Liver (tissue), 9 donors: ENCODE measurements around the gene EIF4E3. TPM values are rescaled to one million over a fixed set of nuclear protein-coding genes. Genes with fewer than 3 reads are reported as not detected.

Experiments used
- DNase-seq: peaks from one replicate; pipeline ENCODE4 v3.0.0-alpha.2; 2017; ENCODE audit warnings: low spot score
- H3K27ac ChIP-seq, 2 donors: one replicate each; pipeline ENCODE4 v1.7.0; 2013; ENCODE audit warnings: inconsistent platforms in 2 of 2, low read length in 2 of 2, control low read depth in 1 of 2, low read depth in 1 of 2, mild to moderate bottlenecking in 1 of 2
- H3K27me3 ChIP-seq, 4 donors: one replicate each; pipeline versions ENCODE4 v1.6.1 to v1.7.0; 2013; ENCODE audit warnings: low read length in 3 of 4, inconsistent platforms in 1 of 4, mild to moderate bottlenecking in 1 of 4, moderate library complexity in 1 of 4; ENCODE audit not compliant: control insufficient read depth in 4 of 4, insufficient read depth in 4 of 4
- H3K36me3 ChIP-seq, 4 donors: one replicate each; pipeline versions ENCODE4 v1.6.1 to v1.7.0; 2013; ENCODE audit warnings: low read length in 3 of 4, mild to moderate bottlenecking in 3 of 4, low read depth in 1 of 4, moderate library complexity in 1 of 4; ENCODE audit not compliant: control insufficient read depth in 4 of 4, insufficient read depth in 3 of 4
- H3K4me1 ChIP-seq, 4 donors: one replicate each; pipeline versions ENCODE4 v1.6.1 to v1.7.0; 2013; ENCODE audit warnings: low read length in 3 of 4, mild to moderate bottlenecking in 3 of 4, moderate library complexity in 1 of 4; ENCODE audit not compliant: control insufficient read depth in 4 of 4, insufficient read depth in 4 of 4
- H3K4me3 ChIP-seq, 3 donors: one replicate each; pipeline versions ENCODE4 v1.6.1 to v1.7.0; 2013; ENCODE audit warnings: low read length in 3 of 3, control low read depth in 1 of 3, low read depth in 1 of 3, mild to moderate bottlenecking in 1 of 3
- H3K9ac ChIP-seq, 2 donors: one replicate each; pipeline ENCODE4 v1.7.0; 2013; ENCODE audit warnings: low read length in 2 of 2, mild to moderate bottlenecking in 2 of 2, moderate library complexity in 2 of 2, control low read depth in 1 of 2, low read depth in 1 of 2
- H3K9me3 ChIP-seq, 4 donors: one replicate each; pipeline versions ENCODE4 v1.6.1 to v1.7.0; 2013; ENCODE audit warnings: low read length in 3 of 4; ENCODE audit not compliant: control insufficient read depth in 4 of 4
- CTCF ChIP-seq: fragments of 150-350 bp; IDR thresholded peaks from 2 replicates; pipeline ENCODE4 v1.5.1; 2017; ENCODE audit warnings: improper control_type of control experiment, low read depth, low read length; ENCODE audit not compliant: missing input control
- EGR1 ChIP-seq, 2 donors: IDR thresholded peaks; 2 replicates each; pipeline ENCODE4 v1.6.1; 2016 to 2018; ENCODE audit warnings: antibody characterized with exemption in 2 of 2, low read depth in 2 of 2
- FOXA2 ChIP-seq: IDR thresholded peaks from 2 replicates; pipeline ENCODE4 v1.6.1; 2016; ENCODE audit warnings: antibody characterized with exemption
- GABPA ChIP-seq, 2 donors: IDR thresholded peaks in 1 of 2; conservative IDR thresholded peaks in 1 of 2; 2 replicates each; pipeline ENCODE4 v1.6.1; 2016; ENCODE audit warnings: antibody characterized with exemption in 2 of 2, mild to moderate bottlenecking in 1 of 2, moderate library complexity in 1 of 2
- HNF4A ChIP-seq, 2 donors: conservative IDR thresholded peaks; 2 replicates each; pipeline ENCODE4 v1.6.1; 2016; ENCODE audit warnings: antibody characterized with exemption in 2 of 2, mild to moderate bottlenecking in 2 of 2
- HNF4G ChIP-seq: IDR thresholded peaks from 2 replicates; pipeline ENCODE4 v1.6.1; 2016; ENCODE audit warnings: antibody characterized with exemption
- JUND ChIP-seq, 2 donors: IDR thresholded peaks; 2 replicates each; pipeline ENCODE4 v1.6.1; 2016; ENCODE audit warnings: antibody characterized with exemption in 2 of 2
- MAX ChIP-seq: IDR thresholded peaks from 2 replicates; pipeline ENCODE4 v1.6.1; 2016; ENCODE audit warnings: antibody characterized with exemption
- RAD21 ChIP-seq, 2 donors: IDR thresholded peaks; 2 replicates each; pipeline ENCODE4 v1.6.1; 2016; ENCODE audit warnings: antibody characterized with exemption in 2 of 2, mild to moderate bottlenecking in 2 of 2
- REST ChIP-seq: IDR thresholded peaks from 2 replicates; pipeline ENCODE4 v1.6.1; 2016; ENCODE audit warnings: antibody characterized with exemption, mild to moderate bottlenecking
- TAF1 ChIP-seq: conservative IDR thresholded peaks from 2 replicates; pipeline ENCODE4 v1.6.1; 2016; ENCODE audit warnings: antibody characterized with exemption, mild to moderate bottlenecking
- YY1 ChIP-seq: IDR thresholded peaks from 2 replicates; pipeline ENCODE4 v1.6.1; 2016; ENCODE audit warnings: antibody characterized with exemption, mild to moderate bottlenecking
- ZBTB33 ChIP-seq: IDR thresholded peaks from 2 replicates; pipeline ENCODE4 v1.6.1; 2016; ENCODE audit warnings: antibody characterized with exemption
- WGBS: extraction: QIAGEN DNeasy Blood & Tissue Kit; methylation state at CpG from one replicate; pipeline ENCODE4 v1.1.7; 2013; 5-methylcytosine and 5-hydroxymethylcytosine counted together
- polyA plus RNA-seq, 2 donors: library from polyadenylated mRNA; stranded (reverse) in 1 of 2; unstranded in 1 of 2; fragments of 200-250 nt in 1 of 2; fragments of >200 nt in 1 of 2; fragmentation: Nextera tagmentation in 1 of 2; extraction: Ambion mirVana in 1 of 2; gene quantifications; one replicate each; pipeline versions ENCODE4 v1.2.1 to v1.2.3, GENCODE V29; 2013 to 2015
- total RNA-seq, 2 donors: library from RNA; depleted of rRNA; stranded (reverse); fragments of >200 nt; gene quantifications; one replicate each; pipeline ENCODE4 v1.2.3, GENCODE V29; 2014
- TF ChIP-seq, protein P1 (sequence below): IDR thresholded peaks from 2 replicates; pipeline ENCODE4 v1.6.1; 2016; ENCODE audit warnings: antibody characterized with exemption
- donor health status: healthy.
- donor health status: healthy.
- donor health status: healthy.
- donor health status: healthy.
- donor health status: healthy.

The EIF4E3 gene
- total and polyA plus RNA-seq, 4 donors = 1.1 to 4.0 (median 2.6) TPM

- H3K9ac ChIP-seq = no peak overlapping the region
- no peaks in the 10 kb centered on the region for H3K36me3 ChIP-seq
- peaks cover 0 to 8% (median 4%) of the 10 kb centered on the region in 4 donors for H3K4me1 ChIP-seq
- no peak overlapping the region for H3K27ac ChIP-seq
- no peak overlapping the region for H3K4me3 ChIP-seq
- WGBS = 90% methylated on average over 5 of the region's 5 CpGs
- H3K27me3 ChIP-seq = no peaks in the 10 kb centered on the region
- no peaks in the 10 kb centered on the region for H3K9me3 ChIP-seq
- no peak for TF ChIP-seq YY1
- no peak for TF ChIP-seq GABPA (IDR thresholded peaks at IDR 0.05 in 1 of 2, conservative IDR thresholded peaks at IDR 0.05 in 1 of 2)
- TF ChIP-seq MAX = no peak
- TF ChIP-seq, protein P1, sequence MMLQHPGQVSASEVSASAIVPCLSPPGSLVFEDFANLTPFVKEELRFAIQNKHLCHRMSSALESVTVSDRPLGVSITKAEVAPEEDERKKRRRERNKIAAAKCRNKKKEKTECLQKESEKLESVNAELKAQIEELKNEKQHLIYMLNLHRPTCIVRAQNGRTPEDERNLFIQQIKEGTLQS = no peak
- no peak for TF ChIP-seq EGR1 (IDR thresholded peaks at IDR 0.05; ENCODE audit: low read depth in 2 of 2)
- no peak for TF ChIP-seq ZBTB33
- TF ChIP-seq HNF4G = no peak
- no peak for TF ChIP-seq RAD21 (IDR thresholded peaks at IDR 0.05)
- DNase-seq = no peak
Measured at GRCh38 chr3:71650372-71650771, 74.8 kb downstream of the EIF4E3 start.

GRCh38 chr3:71649757-71650156 lies 75.4 kb downstream of the EIF4E3 start:
- Histone ChIP-seq H3K27ac (no peak overlapping the region), H3K4me1 (peaks cover 0 to 8% (median 4%) of the 10 kb centered on the region in 4 donors), H3K4me3 (no peak overlapping the region), H3K27me3 (no peaks in the 10 kb centered on the region), H3K36me3 (no peaks in the 10 kb centered on the region), H3K9ac (no peak overlapping the region), H3K9me3 (no peaks in the 10 kb centered on the region)
- DNase-seq = no peak
- WGBS = 71% methylated on average over 6 of the region's 6 CpGs
- no peak for TF ChIP-seq EGR1 (IDR thresholded peaks at IDR 0.05; ENCODE audit: low read depth in 2 of 2)
- no peak for TF ChIP-seq HNF4G

GRCh38 chr3:71647751-71648150 lies 77.5 kb downstream of the EIF4E3 start:
- DNase-seq = no peak
- Histone ChIP-seq H3K9ac (no peak overlapping the region), H3K4me1 (peaks cover 0 to 8% (median 4%) of the 10 kb centered on the region in 4 donors), H3K27ac (no peak overlapping the region), H3K36me3 (no peaks in the 10 kb centered on the region), H3K27me3 (no peaks in the 10 kb centered on the region), H3K9me3 (no peaks in the 10 kb centered on the region), H3K4me3 (no peak overlapping the region)
- TF ChIP-seq MAX (no peak), HNF4A (conservative IDR thresholded peaks at IDR 0.05) (no peak), FOXA2 (no peak), ZBTB33 (no peak), CTCF (no peak), EGR1 (IDR thresholded peaks at IDR 0.05; ENCODE audit: low read depth in 2 of 2) (no peak), YY1 (no peak), TAF1 (no peak), JUND (IDR thresholded peaks at IDR 0.05) (no peak), REST (no peak), HNF4G (no peak), GABPA (IDR thresholded peaks at IDR 0.05 in 1 of 2, conservative IDR thresholded peaks at IDR 0.05 in 1 of 2) (no peak)
- TF ChIP-seq, protein P1 = no peak
- 67% methylated on average over 3 of the region's 3 CpGs for WGBS
